Measurements from ENCODE around the gene SYCE3. TPM values are rescaled to one million over a fixed set of nuclear protein-coding genes. Genes with fewer than 3 reads are reported as not detected.

SYCE3 gene
- total and polyA plus RNA-seq, 2 donors (not counting 3 experiments of a cell fraction or from before 2014, with no cell fraction given), result not detected

DNA sequence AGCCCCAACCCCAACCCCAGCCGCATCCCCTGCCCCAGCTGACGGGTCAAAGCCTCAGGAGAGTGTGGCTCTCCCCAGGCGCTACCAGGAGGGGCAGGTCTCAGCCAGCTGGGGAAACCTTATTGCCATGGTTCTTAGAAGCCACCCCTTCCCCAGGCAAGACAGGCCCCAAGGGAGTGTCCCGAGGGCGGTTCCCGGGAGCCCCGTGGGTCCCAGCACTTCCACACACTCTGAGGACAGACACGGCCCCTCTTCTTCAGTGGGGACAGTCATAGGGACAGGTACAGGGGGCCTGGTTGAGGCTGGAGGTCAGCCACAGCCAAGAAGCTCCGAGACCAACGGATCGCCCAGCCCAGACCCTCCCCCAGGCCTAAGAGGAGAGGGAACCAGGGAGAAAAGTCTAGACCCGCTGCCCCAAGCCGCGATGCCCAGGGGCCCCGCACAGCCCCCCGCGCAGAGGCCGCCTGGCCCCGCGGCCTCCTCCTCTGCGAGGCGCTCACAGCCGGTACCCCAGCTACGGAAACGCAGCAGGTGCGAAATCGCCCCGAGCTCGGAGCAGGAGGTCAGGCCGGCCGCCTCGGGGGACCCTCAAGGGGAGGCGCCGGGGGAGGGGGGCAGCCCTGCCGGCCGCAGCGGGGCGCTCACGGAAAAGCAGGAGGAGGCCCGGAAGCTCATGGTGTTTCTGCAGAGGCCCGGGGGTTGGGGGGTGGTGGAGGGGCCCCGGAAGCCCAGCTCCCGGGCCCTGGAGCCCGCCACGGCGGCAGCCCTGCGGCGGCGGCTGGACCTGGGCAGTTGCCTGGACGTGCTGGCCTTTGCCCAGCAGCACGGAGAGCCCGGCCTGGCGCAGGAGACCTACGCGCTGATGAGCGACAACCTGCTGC, 14.4 kb downstream of the SYCE3 start:
- H3K27me3 ChIP-seq (ENCODE audit: control insufficient read depth in 2 of 2, insufficient read depth in 2 of 2, low read length in 2 of 2), result peaks cover 27 to 43% of the 10 kb centered on the region in 2 experiments
- no peak overlapping the region for H3K27ac ChIP-seq (ENCODE audit: insufficient read depth, low read depth, low read length)
- no peaks in the 10 kb centered on the region for H3K79me2 ChIP-seq (ENCODE audit: control insufficient read depth, insufficient read depth, low read length)
- no peaks in the 10 kb centered on the region for H3K9me3 ChIP-seq (replicated peaks; ENCODE audit: control insufficient read depth, insufficient read depth, low read length)
- dilution Hi-C loops (cut with MboI; ENCODE audit: extremely low pct_ligation_motif_present, low sequenced_read_pairs) (no loop called here), intact Hi-C loops (cut with micrococcal nuclease) (no loop called here)
- no peaks in the 10 kb centered on the region for H3K9me1 ChIP-seq (replicated peaks; ENCODE audit: control insufficient read depth, extremely low read depth, insufficient read depth, low read length)
- H3K9ac ChIP-seq (replicated peaks; ENCODE audit: extremely low read depth, insufficient read depth, low read length), result no peak overlapping the region
- no peaks in the 10 kb centered on the region for H3K4me1 ChIP-seq (ENCODE audit: control insufficient read depth, extremely low read depth, insufficient read depth, low read length)
- TF ChIP-seq EZH2 (IDR thresholded peaks at IDR 0.05; ENCODE audit: borderline replicate concordance, low read depth, low read length, severe bottlenecking) (peak; percentile 78), FOS (IDR thresholded peaks at IDR 0.05; ENCODE audit: borderline replicate concordance, insufficient read depth, low read length) (no peak)
- no peak for FAIRE-seq
- no peaks in the 10 kb centered on the region for H3K36me3 ChIP-seq (ENCODE audit: control insufficient read depth in 2 of 2, extremely low read depth in 1 of 2, insufficient read depth in 2 of 2, low read length in 2 of 2)
- ChIA-PET POLR2A (interaction anchor here (0.7 kb wide), 1 partner anchor 24 kb away, joined by 4 read pairs; no protein-coding TSS in a partner anchor), CTCF (interaction anchor here (0.7 to 2.3 kb wide), 4 partner anchors 12 to 71 kb away, joined by 3 to 9 read pairs (median 4); partner anchors contain the start of genes SCO2 and SYCE3)
- DNase-seq (ENCODE audit: low read depth, low spot score), result no peak
- no peaks in the 10 kb centered on the region for H4K20me1 ChIP-seq (replicated peaks; ENCODE audit: control insufficient read depth, extremely low read depth, insufficient read depth, low read length)
- BruUV-seq (replicated peaks), result no TSS peak
- no peak overlapping the region for H3K4me3 ChIP-seq (replicated peaks in 1 of 3; ENCODE audit: insufficient read depth in 1 of 3, low read depth in 1 of 3, low read length in 3 of 3)
- no peak overlapping the region for H3K4me2 ChIP-seq (ENCODE audit: insufficient read depth, low read length)
- no peak overlapping the region for H2AFZ ChIP-seq (ENCODE audit: low read depth, low read length)

DNA sequence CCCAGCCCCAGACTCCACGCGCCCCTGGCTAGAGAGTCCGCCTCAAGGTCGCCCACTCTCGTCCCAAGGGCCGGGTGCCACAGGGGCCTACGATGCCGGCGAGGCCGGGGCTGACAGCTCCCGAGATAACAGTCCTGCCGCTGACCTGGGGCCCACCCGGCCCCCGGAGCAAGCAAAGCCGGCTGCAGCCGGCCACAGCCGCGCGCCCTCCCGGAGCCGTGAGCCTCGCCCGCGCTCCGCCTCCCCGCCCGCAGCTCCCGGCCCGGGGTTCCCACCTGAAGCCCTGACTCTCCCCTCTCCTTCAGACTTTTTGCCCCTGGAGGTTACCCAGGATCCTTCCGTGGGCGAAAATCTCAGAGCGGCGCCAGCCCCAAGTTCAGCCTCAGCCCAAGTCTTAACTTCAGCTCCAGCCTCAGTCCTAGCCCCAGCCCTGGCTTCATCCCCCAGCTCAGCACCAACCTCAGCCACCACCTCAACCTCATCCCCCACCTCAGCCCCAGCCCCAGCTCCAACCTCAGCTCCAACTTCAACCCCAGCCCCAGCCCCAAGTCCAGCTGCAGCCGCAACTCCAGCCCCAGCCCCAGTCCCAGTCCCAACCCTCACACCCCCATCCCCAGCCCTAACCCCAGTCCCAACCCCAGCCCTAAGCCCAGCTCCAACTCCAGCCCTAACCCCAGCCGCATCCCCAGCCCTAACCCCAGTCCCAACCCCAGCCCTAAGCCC, 15.3 kb downstream of the SYCE3 start:
- FAIRE-seq, result no peak
- DNase-seq (ENCODE audit: low read depth, low spot score), result no peak
- Histone ChIP-seq H3K79me2 (ENCODE audit: control insufficient read depth, insufficient read depth, low read length) (no peaks in the 10 kb centered on the region), H3K9me3 (replicated peaks; ENCODE audit: control insufficient read depth, insufficient read depth, low read length) (no peaks in the 10 kb centered on the region), H3K4me3 (replicated peaks in 1 of 3; ENCODE audit: insufficient read depth in 1 of 3, low read depth in 1 of 3, low read length in 3 of 3) (no peak overlapping the region), H3K27ac (ENCODE audit: insufficient read depth, low read depth, low read length) (no peak overlapping the region), H3K36me3 (ENCODE audit: control insufficient read depth in 2 of 2, extremely low read depth in 1 of 2, insufficient read depth in 2 of 2, low read length in 2 of 2) (no peaks in the 10 kb centered on the region), H3K9ac (replicated peaks; ENCODE audit: extremely low read depth, insufficient read depth, low read length) (no peak overlapping the region), H2AFZ (ENCODE audit: low read depth, low read length) (no peak overlapping the region), H3K27me3 (ENCODE audit: control insufficient read depth in 2 of 2, insufficient read depth in 2 of 2, low read length in 2 of 2) (peaks cover 27 to 43% of the 10 kb centered on the region in 2 experiments), H4K20me1 (replicated peaks; ENCODE audit: control insufficient read depth, extremely low read depth, insufficient read depth, low read length) (no peaks in the 10 kb centered on the region), H3K9me1 (replicated peaks; ENCODE audit: control insufficient read depth, extremely low read depth, insufficient read depth, low read length) (no peaks in the 10 kb centered on the region), H3K4me2 (ENCODE audit: insufficient read depth, low read length) (no peak overlapping the region), H3K4me1 (ENCODE audit: control insufficient read depth, extremely low read depth, insufficient read depth, low read length) (no peaks in the 10 kb centered on the region)
- POLR2A ChIA-PET, result interaction anchor here (0.7 kb wide), 1 partner anchor 23 kb away, joined by 4 read pairs; no protein-coding TSS in a partner anchor
- CTCF ChIA-PET, result interaction anchor here (0.8 to 2.3 kb wide), 5 partner anchors 13 to 73 kb away, joined by 3 to 9 read pairs (median 4); partner anchors contain the start of genes SCO2 and SYCE3
- intact Hi-C loops (cut with micrococcal nuclease) (no loop called here), dilution Hi-C loops (cut with MboI; ENCODE audit: extremely low pct_ligation_motif_present, low sequenced_read_pairs) (no loop called here)
- BruUV-seq (replicated peaks), result no TSS peak
- TF ChIP-seq EZH2 (IDR thresholded peaks at IDR 0.05; ENCODE audit: borderline replicate concordance, low read depth, low read length, severe bottlenecking) (peak; percentile 84), POLR2AphosphoS5 (IDR thresholded peaks at IDR 0.05; ENCODE audit: insufficient read depth, low read depth, low read length) (no peak), GATA2 (IDR thresholded peaks at IDR 0.05; ENCODE audit: insufficient read depth, insufficient read length, low read depth, low read length) (no peak), JUN (IDR thresholded peaks at IDR 0.05; ENCODE audit: borderline replicate concordance, insufficient read depth, insufficient read length, low read depth) (no peak), POLR2A (IDR thresholded peaks at IDR 0.05; ENCODE audit: low read depth, low read length) (no peak)
- TF ChIP-seq, protein P1, sequence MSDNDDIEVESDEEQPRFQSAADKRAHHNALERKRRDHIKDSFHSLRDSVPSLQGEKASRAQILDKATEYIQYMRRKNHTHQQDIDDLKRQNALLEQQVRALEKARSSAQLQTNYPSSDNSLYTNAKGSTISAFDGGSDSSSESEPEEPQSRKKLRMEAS (IDR thresholded peaks at IDR 0.05; ENCODE audit: insufficient read depth, insufficient read length), result no peak
